Measurements from ENCODE around the gene AKT1. TPM values are rescaled to one million over a fixed set of nuclear protein-coding genes. Genes with fewer than 3 reads are reported as not detected.

The AKT1 gene
- total RNA-seq, 1 donor from 2014 or later = 155 TPM

GRCh38 chr14:104781271-104782077 is 14.1 kb downstream of the AKT1 start:
- Mint-ChIP-seq H3K4me1 (ENCODE audit: low read depth, unreplicated experiment) (no peaks in the 10 kb centered on the region), H3K27me3 (ENCODE audit: low read depth, unreplicated experiment) (no peaks in the 10 kb centered on the region), H3K36me3 (ENCODE audit: low read depth, unreplicated experiment) (peaks cover 4% of the 10 kb centered on the region), H3K9me3 (ENCODE audit: unreplicated experiment) (no peaks in the 10 kb centered on the region), H3K27ac (ENCODE audit: unreplicated experiment) (no peak overlapping the region), H3K4me3 (ENCODE audit: unreplicated experiment) (no peak overlapping the region)
- H3K27ac ChIP-seq (ENCODE audit: low read depth, low read length) = no peak overlapping the region
- H3K4me3 ChIP-seq (ENCODE audit: insufficient read depth, low read depth, low read length) = no peak overlapping the region
- no peaks in the 10 kb centered on the region for H3K9me3 ChIP-seq (ENCODE audit: insufficient read depth, low read depth, low read length)
- H2AFZ ChIP-seq (ENCODE audit: low read depth, low read length) = no peak overlapping the region
- H4K20me1 ChIP-seq (ENCODE audit: insufficient read depth, low read length) = peaks cover 94% of the 10 kb centered on the region
- DNase-seq (ENCODE audit: low read depth) (no peak), FAIRE-seq (no peak)
- H3K36me3 ChIP-seq (ENCODE audit: insufficient read depth, low read length) = no peaks in the 10 kb centered on the region
- no peaks in the 10 kb centered on the region for H3K4me1 ChIP-seq (ENCODE audit: insufficient read depth, low read length)
- peaks cover 41% of the 10 kb centered on the region for H3K79me2 ChIP-seq (ENCODE audit: insufficient read depth, low read length)
- no peaks in the 10 kb centered on the region for H3K27me3 ChIP-seq (ENCODE audit: insufficient read depth, low read length)
- H3K4me2 ChIP-seq (ENCODE audit: low read length) = no peak overlapping the region
- H3K9ac ChIP-seq (ENCODE audit: low read length) = no peak overlapping the region
- TF ChIP-seq, protein P1, sequence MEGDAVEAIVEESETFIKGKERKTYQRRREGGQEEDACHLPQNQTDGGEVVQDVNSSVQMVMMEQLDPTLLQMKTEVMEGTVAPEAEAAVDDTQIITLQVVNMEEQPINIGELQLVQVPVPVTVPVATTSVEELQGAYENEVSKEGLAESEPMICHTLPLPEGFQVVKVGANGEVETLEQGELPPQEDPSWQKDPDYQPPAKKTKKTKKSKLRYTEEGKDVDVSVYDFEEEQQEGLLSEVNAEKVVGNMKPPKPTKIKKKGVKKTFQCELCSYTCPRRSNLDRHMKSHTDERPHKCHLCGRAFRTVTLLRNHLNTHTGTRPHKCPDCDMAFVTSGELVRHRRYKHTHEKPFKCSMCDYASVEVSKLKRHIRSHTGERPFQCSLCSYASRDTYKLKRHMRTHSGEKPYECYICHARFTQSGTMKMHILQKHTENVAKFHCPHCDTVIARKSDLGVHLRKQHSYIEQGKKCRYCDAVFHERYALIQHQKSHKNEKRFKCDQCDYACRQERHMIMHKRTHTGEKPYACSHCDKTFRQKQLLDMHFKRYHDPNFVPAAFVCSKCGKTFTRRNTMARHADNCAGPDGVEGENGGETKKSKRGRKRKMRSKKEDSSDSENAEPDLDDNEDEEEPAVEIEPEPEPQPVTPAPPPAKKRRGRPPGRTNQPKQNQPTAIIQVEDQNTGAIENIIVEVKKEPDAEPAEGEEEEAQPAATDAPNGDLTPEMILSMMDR (IDR thresholded peaks at IDR 0.05; ENCODE audit: insufficient read depth, low read depth, low read length) = no peak
- no peak for TF ChIP-seq EZH2 (IDR thresholded peaks at IDR 0.05; ENCODE audit: insufficient read depth, low read length)

DNA sequence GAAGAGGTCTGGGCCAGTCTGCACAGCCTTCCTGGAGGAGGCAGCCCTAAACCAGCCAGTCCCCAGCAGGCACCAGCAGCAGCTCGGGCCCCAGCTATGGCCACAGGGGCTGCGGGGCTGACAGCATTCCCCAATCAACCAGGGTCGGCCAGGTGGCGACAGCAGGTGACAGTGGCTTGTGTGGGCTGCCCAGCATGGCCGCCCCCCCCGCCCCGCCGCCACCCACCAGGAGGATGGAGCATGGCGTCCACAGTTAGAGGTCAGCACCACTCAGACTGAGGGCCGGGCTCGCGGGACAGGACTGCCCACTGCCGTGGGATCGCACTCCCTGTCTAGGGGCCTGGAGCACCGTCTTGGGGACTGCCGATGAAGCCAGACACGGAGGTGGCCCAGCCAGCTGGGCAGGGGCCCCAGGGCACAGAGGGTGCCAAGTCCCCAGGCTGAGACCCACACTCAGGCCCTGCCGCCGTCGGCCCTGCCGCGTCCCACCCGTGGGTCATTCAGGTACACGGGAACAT is 15.0 kb downstream of the AKT1 start:
- no peaks in the 10 kb centered on the region for H3K4me1 Mint-ChIP-seq (ENCODE audit: low read depth, unreplicated experiment)
- H3K4me3 Mint-ChIP-seq (ENCODE audit: unreplicated experiment) = no peak overlapping the region
- H3K4me2 ChIP-seq (ENCODE audit: low read length) = no peak overlapping the region
- H3K36me3 Mint-ChIP-seq (ENCODE audit: low read depth, unreplicated experiment) = peaks cover 4% of the 10 kb centered on the region
- H3K27me3 ChIP-seq (ENCODE audit: insufficient read depth, low read length) = no peaks in the 10 kb centered on the region
- FAIRE-seq = no peak
- TF ChIP-seq, protein P1 (IDR thresholded peaks at IDR 0.05; ENCODE audit: insufficient read depth, low read depth, low read length) = no peak
- TF ChIP-seq EZH2 (IDR thresholded peaks at IDR 0.05; ENCODE audit: insufficient read depth, low read length) = no peak
- peaks cover 86% of the 10 kb centered on the region for H4K20me1 ChIP-seq (ENCODE audit: insufficient read depth, low read length)
- H3K9me3 Mint-ChIP-seq (ENCODE audit: unreplicated experiment) = no peaks in the 10 kb centered on the region
- DNase-seq (ENCODE audit: low read depth) = no peak
- no peak overlapping the region for H2AFZ ChIP-seq (ENCODE audit: low read depth, low read length)
- H3K9ac ChIP-seq (ENCODE audit: low read length) = no peak overlapping the region
- no peaks in the 10 kb centered on the region for H3K9me3 ChIP-seq (ENCODE audit: insufficient read depth, low read depth, low read length)
- no peaks in the 10 kb centered on the region for H3K4me1 ChIP-seq (ENCODE audit: insufficient read depth, low read length)
- no peaks in the 10 kb centered on the region for H3K36me3 ChIP-seq (ENCODE audit: insufficient read depth, low read length)
- H3K27ac Mint-ChIP-seq (ENCODE audit: unreplicated experiment) = peak overlapping the region; percentile 66
- H3K4me3 ChIP-seq (ENCODE audit: insufficient read depth, low read depth, low read length) = no peak overlapping the region
- no peak overlapping the region for H3K27ac ChIP-seq (ENCODE audit: low read depth, low read length)
- peaks cover 34% of the 10 kb centered on the region for H3K79me2 ChIP-seq (ENCODE audit: insufficient read depth, low read length)
- H3K27me3 Mint-ChIP-seq (ENCODE audit: low read depth, unreplicated experiment) = no peaks in the 10 kb centered on the region
